SU-DHL-6 (cell line): ENCODE results near the gene TSPAN32.

Source experiments
- H2AFZ ChIP-seq: fragments of 200-600 bp; sonication (generic); 2 replicates; pipeline ENCODE4 v1.6.1; 2014; ENCODE audit warnings: low read depth, mild to moderate bottlenecking, moderate library complexity, mixed read lengths, antibody characterized with exemption, low read length; ENCODE audit not compliant: severe bottlenecking
- H3F3A ChIP-seq: fragments of 200-600 bp; shearing (Covaris generic); 2 replicates; pipeline ENCODE4 v1.6.0; 2016; ENCODE audit warnings: antibody characterized with exemption, mild to moderate bottlenecking; ENCODE audit not compliant: insufficient read depth
- H3K27ac ChIP-seq: fragments of 200-600 bp; sonication (generic); 2 replicates; pipeline ENCODE4 v1.5.1; 2016; ENCODE audit warnings: low read depth, mild to moderate bottlenecking, low read length, moderate library complexity, mixed read lengths
- H3K27me3 ChIP-seq: fragments of 200-600 bp; sonication (generic), shearing (Covaris generic); 2 replicates; pipeline ENCODE4 v1.6.0; 2014; ENCODE audit warnings: mild to moderate bottlenecking, low read length
- H3K36me3 ChIP-seq: fragments of 200-600 bp; sonication (generic); 2 replicates; pipeline ENCODE4 v1.6.1; 2014; ENCODE audit warnings: mild to moderate bottlenecking, low read length, mixed read lengths
- H3K4me2 ChIP-seq: fragments of 300-600, 200-600 bp; shearing (Covaris generic), sonication (generic); 2 replicates; pipeline ENCODE4 v1.6.0; 2014; ENCODE audit warnings: low read length, low read depth, mild to moderate bottlenecking; ENCODE audit not compliant: poor library complexity, severe bottlenecking
- H3K4me3 ChIP-seq: fragments of 200-600 bp; sonication (generic); 2 replicates; pipeline ENCODE4 v1.5.1; 2014; ENCODE audit warnings: antibody characterized with exemption, low read length, mild to moderate bottlenecking, mixed read lengths; ENCODE audit not compliant: insufficient read depth, poor library complexity, severe bottlenecking
- H3K79me2 ChIP-seq: fragments of 200-600 bp; sonication (generic); 2 replicates; pipeline ENCODE4 v1.6.1; 2014; ENCODE audit warnings: mild to moderate bottlenecking, low read length, moderate library complexity; ENCODE audit not compliant: insufficient read depth
- H3K9ac ChIP-seq: fragments of 200-600 bp; sonication (generic); 2 replicates; pipeline ENCODE4 v1.7.0; 2014; ENCODE audit warnings: mild to moderate bottlenecking, low read length
- H3K9me2 ChIP-seq: fragments of 200-600 bp; sonication (generic); replicated peaks from 2 replicates; pipeline ENCODE4 v1.6.1; 2014; ENCODE audit warnings: low read length; ENCODE audit not compliant: insufficient read depth
- H3K9me3 ChIP-seq: fragments of 200-600 bp; sonication (generic); 2 replicates; pipeline ENCODE4 v1.6.1; 2014; ENCODE audit warnings: low read length, mixed read lengths; ENCODE audit not compliant: insufficient read depth
- H4K20me1 ChIP-seq: fragments of 200-600 bp; sonication (generic); 2 replicates; pipeline ENCODE4 v1.6.1; 2014; ENCODE audit warnings: low read depth, mild to moderate bottlenecking, antibody characterized with exemption, low read length, moderate library complexity, mixed read lengths
- CTCF ChIP-seq: fragments of 200-600 bp; sonication (generic); IDR thresholded peaks from one replicate; pipeline ENCODE4 v1.5.1; 2017; ENCODE audit warnings: antibody characterized with exemption, mild to moderate bottlenecking, low read length, moderate library complexity; ENCODE audit not compliant: insufficient read depth, poor library complexity, severe bottlenecking
- EZH2phosphoT487 ChIP-seq: fragments of 200-600 bp; sonication (generic), shearing (Covaris generic); conservative IDR thresholded peaks from 2 replicates; pipeline ENCODE4 v1.6.1; 2018; ENCODE audit warnings: mild to moderate bottlenecking, antibody characterized with exemption, low read length, moderate library complexity, mixed read lengths

The TSPAN32 gene

GRCh38 chr11:2366733-2367132 lies 64.9 kb downstream of the TSPAN32 start:
- H3K9ac ChIP-seq: no peak overlapping the region
- no peaks in the 10 kb centered on the region for H3K79me2 ChIP-seq
- H3K9me2 ChIP-seq: no peaks in the 10 kb centered on the region
- no peak for TF ChIP-seq EZH2phosphoT487
- TF ChIP-seq CTCF: no peak
- no peaks in the 10 kb centered on the region for H3F3A ChIP-seq
- H4K20me1 ChIP-seq: no peaks in the 10 kb centered on the region
- H3K9me3 ChIP-seq: no peaks in the 10 kb centered on the region
- no peaks in the 10 kb centered on the region for H3K27me3 ChIP-seq
- H3K4me3 ChIP-seq: no peak overlapping the region
- H2AFZ ChIP-seq: no peak overlapping the region
- no peaks in the 10 kb centered on the region for H3K36me3 ChIP-seq
- no peak overlapping the region for H3K4me2 ChIP-seq
- H3K27ac ChIP-seq: no peak overlapping the region

GRCh38 chr11:2367266-2368160 lies 65.7 kb downstream of the TSPAN32 start:
- Histone ChIP-seq H3K79me2 (no peaks in the 10 kb centered on the region), H3K4me3 (no peak overlapping the region), H3F3A (no peaks in the 10 kb centered on the region), H4K20me1 (no peaks in the 10 kb centered on the region), H3K9ac (no peak overlapping the region), H3K4me2 (no peak overlapping the region), H3K36me3 (no peaks in the 10 kb centered on the region), H3K27ac (no peak overlapping the region), H2AFZ (no peak overlapping the region), H3K27me3 (no peaks in the 10 kb centered on the region), H3K9me2 (no peaks in the 10 kb centered on the region), H3K9me3 (no peaks in the 10 kb centered on the region)
- TF ChIP-seq EZH2phosphoT487 (no peak), CTCF (no peak)
